Ramos (cell line): ENCODE data around the gene NPC1L1.

Source experiments
- in situ Hi-C: fragments of 300-500 bp; cut with MboI; formaldehyde crosslinking; loops from one replicate; pipeline ENCODE4 v1.14.3; 2022; ENCODE audit warnings: low sequenced_read_pairs; ENCODE audit not compliant: unreplicated experiment

Gene NPC1L1, protein sequence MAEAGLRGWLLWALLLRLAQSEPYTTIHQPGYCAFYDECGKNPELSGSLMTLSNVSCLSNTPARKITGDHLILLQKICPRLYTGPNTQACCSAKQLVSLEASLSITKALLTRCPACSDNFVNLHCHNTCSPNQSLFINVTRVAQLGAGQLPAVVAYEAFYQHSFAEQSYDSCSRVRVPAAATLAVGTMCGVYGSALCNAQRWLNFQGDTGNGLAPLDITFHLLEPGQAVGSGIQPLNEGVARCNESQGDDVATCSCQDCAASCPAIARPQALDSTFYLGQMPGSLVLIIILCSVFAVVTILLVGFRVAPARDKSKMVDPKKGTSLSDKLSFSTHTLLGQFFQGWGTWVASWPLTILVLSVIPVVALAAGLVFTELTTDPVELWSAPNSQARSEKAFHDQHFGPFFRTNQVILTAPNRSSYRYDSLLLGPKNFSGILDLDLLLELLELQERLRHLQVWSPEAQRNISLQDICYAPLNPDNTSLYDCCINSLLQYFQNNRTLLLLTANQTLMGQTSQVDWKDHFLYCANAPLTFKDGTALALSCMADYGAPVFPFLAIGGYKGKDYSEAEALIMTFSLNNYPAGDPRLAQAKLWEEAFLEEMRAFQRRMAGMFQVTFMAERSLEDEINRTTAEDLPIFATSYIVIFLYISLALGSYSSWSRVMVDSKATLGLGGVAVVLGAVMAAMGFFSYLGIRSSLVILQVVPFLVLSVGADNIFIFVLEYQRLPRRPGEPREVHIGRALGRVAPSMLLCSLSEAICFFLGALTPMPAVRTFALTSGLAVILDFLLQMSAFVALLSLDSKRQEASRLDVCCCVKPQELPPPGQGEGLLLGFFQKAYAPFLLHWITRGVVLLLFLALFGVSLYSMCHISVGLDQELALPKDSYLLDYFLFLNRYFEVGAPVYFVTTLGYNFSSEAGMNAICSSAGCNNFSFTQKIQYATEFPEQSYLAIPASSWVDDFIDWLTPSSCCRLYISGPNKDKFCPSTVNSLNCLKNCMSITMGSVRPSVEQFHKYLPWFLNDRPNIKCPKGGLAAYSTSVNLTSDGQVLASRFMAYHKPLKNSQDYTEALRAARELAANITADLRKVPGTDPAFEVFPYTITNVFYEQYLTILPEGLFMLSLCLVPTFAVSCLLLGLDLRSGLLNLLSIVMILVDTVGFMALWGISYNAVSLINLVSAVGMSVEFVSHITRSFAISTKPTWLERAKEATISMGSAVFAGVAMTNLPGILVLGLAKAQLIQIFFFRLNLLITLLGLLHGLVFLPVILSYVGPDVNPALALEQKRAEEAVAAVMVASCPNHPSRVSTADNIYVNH (N-terminal part only)

DNA sequence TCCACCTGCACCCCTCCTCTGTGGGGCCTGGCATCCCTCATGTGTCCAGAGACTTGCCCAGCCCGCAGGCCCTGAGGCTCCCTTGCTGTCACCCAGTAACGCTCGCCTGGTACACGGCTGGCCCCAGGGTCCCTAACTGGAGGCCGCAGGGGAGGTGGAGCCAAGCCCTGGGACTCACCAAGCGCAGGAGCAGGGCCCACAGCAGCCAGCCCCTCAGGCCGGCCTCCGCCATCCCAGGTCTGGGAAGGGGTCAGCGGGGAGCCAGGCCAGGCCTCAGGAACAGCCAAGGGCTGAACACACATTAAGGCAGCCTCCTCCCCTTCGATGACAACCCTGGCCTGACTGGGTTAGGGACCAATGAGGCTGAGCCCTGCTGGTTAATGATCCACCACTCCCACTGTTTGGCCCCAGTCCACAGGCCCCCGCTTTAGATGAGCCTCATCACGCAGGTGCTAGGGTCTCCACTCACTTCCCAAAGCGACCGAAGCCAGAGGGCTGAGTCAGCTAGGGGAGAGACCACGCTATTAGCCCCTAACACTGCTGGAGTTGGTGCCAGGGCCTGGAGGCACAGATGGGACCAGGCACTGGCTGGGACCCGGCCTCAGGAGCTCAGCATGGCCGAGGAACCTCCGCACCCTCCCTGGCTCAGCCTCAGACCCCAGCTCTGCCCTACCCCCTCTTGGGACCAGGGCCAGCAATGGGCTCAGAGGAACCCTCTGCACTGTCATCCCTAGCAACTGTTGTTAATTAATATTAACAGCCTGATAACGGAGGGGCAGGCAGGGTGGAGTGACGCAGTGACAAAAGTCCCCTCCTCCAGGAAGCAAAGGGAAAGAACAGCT, at the start of gene NPC1L1:
Gene NPC1L1 (minus strand): TSS at position 303 of the 842 bp plus-strand sequence. CDS start 71 bp downstream, at position 232.
- in situ Hi-C loops = no loop called here

DNA sequence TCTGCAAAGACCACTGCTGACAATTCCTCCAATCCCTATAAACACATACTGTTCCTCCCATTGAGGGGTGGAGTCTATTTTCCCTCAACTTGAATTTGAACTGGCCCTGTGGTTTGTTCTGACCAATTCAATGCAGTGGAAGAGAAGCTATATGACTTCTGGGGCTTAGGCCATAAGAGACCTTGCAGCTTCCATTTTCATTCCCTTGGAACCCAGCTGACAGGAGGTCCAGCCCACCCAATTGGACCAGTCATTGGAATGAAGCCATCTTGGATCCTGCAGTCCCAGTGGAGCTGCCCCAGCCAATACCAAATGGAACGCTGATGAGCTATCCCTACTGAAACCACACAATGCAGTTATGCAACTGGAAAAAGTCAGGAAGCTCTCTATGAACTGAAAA, 49.8 kb upstream of the NPC1L1 start:
- in situ Hi-C loops = loop anchor here (10.0 kb wide), 1 partner anchor 544 kb away; no protein-coding TSS in a partner anchor

DNA sequence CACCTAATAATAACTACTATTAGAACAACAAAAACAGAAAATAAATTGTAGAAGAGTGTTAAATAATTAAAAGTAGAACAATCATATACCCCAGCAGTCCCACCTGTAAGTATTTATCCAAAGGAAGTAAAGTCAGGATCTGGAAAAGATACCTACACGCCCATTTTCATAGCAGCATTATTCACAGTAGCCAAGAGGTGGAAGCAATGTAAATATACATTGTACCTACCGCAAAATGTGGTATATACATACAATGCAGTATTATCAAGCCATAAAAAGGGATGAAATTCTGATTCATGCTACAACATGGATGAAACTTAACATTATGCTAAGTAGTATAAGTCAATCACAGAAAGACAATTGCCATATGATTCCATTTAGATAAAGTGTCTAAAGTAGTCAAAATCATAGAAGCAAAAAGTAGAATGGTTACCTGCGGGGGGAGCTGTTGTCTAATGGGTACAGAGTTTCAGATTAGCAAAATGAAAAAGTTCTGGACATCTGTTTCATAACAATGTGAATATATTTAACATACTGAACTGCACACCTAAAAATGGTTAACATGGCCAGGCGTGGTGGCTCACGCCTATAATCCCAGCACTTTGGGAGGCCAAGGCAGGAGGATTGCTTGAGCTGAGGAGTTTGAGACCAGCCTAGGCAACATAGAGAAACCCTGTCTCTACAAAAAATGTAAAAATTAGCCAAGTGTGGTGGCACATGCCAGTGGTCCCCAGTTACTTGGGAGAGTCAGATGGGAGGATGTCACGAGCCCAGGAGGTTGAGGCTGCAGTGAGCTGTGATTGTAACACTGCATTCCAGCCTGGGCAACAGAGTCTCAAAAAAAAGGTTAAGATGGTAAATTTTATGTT, 46.9 kb upstream of the NPC1L1 start:
- in situ Hi-C loops = loop anchor here (5.0 to 10.0 kb wide), 2 partner anchors 259 to 337 kb away; partner anchors contain the start of gene H2AZ2

DNA sequence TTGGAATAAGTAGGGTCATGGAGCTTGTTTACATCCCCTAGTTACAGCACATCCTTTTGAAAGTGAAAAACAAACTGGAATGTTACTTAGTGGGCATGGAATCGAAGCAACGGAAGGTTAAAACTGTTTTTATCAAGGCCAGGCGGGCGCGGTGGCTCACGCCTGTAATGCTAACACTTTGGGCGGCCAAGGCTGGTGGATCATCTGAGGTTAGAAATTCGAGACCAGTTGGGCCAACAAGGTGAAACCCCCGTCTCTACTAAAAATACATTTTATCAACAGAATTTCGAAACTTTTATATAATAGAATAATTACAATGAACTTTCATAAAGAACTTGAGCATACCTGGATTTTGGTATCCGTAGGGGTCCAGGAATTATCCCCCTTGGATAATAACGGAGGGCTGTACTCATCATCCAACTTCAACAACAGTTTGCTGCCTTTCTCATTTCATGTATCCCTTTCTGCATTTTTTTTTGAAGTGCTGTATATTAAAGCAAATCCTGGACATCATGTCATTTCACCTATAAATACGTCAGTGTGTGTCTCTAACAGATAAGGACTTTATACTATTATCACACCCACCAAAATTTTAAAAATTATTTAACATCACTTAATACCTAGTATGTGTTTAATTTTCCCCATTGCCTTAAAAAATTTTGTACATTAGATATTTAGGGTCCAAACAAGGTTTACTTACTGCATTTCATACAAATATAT, 42.2 kb upstream of the NPC1L1 start:
- in situ Hi-C loops = loop anchor here (10.0 kb wide), 1 partner anchor 341 kb away; no protein-coding TSS in a partner anchor

DNA sequence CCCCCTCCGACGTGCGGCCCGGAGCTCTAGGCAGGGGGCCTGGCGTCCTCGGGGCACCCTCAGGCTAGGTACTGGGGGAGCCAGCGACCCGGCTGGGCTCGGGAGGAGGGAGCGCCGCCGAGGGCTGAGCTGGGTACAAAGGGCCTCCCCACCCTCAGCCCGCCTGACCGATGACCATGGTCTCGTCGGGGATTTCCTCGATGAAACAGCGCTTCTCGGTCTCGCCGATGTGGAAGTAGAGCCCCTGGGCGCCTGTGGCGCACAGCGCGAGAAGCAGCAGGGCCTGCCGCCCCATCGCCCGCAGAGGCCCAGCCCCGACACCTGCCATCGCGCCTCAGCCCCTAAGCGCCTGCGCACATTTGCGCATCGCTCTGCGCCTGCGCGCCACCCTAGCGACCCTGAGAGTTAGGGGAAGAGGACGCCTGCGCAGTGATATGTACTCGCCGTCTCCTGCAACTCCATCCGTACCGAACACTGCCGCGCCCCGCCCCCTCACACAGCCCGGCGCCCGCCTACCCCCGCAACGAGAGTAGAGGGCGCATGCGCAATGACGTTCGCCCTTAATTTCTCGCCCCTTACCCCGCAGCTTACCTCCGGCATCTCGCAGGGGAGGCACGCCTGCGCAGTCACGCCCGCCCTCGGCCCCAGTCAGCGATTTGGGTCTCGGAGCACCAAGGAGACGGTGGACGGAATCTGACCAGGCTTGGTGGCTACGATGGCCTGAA, 40.9 kb upstream of the NPC1L1 start, which contains the start of gene TMED4:
Gene TMED4 (minus strand): TSS at position 353 of the 725 bp plus-strand sequence. CDS start 25 bp downstream, at position 328.
- in situ Hi-C loops = loop anchor here (10.0 kb wide), 1 partner anchor 343 kb away; no protein-coding TSS in a partner anchor

DNA sequence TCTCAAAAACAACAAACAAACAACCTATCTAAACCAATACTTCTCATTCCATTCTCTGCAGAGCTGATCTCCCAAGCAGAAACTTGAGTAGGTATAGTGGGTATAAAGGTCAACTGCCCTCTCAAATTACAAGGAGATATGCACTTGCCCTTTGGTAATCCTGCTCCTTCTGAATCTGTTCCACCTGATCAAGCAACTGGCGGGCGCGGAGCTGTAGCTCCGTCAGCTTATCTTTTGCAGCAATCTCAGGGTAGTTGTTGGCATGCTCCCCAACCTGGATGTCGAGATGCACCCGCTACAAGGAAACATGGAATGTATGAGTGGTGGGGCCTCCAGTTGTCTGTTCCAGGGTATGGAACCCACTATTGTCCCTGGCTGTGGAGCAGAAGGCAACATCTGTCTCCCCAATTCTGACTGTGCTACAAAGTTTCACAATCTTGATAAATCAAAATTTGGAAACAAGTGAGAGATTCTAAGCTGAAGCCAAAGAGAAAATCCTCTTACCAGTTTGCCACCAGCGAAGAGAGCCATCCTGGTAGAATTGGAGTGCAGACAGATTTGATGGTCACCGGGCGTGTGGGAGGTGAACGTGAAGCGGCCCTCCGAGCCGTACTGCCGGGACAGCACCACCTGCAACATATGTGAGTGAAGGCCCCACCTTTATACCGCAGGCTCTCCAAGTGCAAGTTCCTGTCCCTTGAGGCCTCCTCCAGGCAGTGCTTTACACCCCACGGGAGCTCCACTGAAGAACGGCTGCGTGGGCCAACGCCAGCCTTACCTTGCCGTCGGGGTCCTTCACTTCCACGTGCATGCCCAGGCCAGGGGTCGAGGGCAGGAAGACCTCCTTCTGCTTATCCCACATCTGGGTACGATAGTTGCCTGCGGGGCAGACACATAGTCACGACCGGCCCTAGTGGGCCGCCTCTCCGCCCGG, 40.1 kb upstream of the NPC1L1 start:
- in situ Hi-C loops = loop anchor here (10.0 kb wide), 1 partner anchor 344 kb away; no protein-coding TSS in a partner anchor

DNA sequence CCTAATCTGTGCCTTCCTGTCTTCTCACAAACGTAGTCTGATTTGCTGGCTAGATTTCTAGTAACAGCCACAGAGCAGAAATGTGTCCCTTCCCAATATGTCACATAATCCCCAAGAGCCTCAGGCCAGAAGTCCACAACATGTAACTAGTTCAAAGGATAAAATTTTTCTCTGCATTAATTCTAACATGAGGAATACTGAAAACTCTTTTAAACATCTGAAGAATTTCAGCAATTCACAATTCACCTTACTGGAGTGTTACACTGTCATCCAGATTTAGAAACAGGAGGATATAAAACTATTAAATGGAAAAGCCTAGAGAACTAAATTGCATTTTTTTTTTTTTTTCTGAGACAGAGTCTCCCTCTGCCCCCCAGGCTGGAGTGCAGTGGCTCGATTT, 35.1 kb upstream of the NPC1L1 start:
- in situ Hi-C loops = no loop called here

DNA sequence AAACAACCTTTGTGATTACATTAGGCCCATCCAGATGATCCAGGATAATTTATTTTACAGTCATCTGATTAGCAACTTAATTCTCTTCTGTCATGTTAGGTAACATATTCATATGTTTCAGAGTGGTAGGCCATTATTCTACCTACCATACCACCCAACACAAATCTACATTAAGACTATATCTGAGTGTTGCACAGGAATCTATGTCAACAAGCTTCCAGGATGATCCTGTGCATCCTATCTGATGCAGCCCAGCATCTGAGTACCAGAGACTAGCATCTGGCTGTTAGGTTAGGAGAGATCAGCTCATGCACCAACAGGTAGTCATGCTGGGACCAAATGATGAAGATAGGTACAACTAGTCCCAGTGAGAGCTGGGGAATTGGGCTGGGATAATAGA, 33.9 kb upstream of the NPC1L1 start:
- in situ Hi-C loops = no loop called here

DNA sequence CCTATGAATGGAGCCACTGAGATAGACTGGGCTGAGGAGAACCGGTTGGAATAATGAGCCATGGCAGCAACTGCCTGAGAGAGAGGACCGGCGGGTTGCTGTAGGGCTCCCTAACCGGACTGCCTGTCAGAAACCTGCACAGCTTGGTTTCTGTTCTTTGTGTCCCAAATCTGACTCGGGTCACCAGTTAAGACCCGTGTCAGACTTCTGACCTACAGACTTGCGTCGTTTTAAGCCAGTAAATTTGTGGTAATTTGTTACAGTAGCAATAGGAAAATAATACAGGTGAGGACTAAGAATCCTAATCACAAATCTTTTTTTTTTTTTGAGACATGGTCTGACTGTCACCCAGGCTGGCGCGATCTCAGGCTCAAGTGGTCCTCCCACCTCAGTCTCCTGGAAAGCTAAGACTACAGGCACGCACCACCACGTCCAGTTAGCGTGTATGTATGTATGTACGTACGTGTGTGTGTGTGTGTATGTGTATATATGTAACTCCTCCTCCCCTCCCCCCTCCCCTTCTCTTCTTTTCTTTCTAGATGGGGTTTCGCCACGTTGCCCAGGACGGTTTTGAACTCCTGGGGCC, 33.2 kb upstream of the NPC1L1 start:
- in situ Hi-C loops = no loop called here

DNA sequence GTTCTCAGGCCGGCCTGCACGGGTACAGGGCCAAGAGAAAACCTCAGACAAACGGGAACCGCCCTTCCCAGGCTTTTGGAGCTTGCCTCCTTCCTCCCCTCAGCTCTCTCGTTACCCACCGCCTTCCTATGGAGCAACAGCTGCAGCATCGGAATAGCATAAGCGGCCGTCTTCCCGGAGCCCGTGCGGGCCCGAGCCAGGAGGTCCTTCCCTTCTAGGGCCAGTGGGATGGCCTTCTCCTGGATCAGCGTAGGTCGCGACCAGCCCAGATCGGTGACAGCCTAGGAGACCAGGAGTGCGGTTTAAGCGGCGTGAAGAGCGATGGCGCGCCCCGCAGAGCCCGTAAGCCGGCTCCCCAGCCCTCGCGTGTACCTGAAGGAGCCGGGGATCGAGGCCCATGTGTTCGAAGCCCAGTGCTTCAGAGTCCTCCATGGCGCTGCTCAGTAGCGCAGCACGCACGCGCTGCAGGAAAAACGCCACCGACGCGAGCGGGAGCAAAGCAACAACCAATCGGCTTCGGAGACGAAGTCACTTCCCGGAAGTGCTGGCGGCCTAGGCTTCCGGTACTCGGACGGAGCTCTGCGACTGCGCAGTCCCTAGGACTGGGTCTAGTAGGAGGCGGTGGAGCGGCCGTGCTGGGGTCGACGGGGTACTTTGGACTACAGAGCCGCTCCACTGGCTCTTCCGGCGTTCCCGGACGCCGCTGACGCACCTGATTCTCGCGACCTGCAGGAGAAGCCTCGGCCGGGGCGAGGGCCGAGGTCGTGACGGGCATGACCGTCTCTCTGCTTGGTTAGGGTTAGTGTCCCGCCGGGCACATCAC, 32.5 kb upstream of the NPC1L1 start, which contains the start of gene DDX56:
Gene DDX56 (minus strand): TSS at position 445 of the 823 bp plus-strand sequence. CDS start 13 bp downstream, at position 432.
- in situ Hi-C loops = no loop called here

DNA sequence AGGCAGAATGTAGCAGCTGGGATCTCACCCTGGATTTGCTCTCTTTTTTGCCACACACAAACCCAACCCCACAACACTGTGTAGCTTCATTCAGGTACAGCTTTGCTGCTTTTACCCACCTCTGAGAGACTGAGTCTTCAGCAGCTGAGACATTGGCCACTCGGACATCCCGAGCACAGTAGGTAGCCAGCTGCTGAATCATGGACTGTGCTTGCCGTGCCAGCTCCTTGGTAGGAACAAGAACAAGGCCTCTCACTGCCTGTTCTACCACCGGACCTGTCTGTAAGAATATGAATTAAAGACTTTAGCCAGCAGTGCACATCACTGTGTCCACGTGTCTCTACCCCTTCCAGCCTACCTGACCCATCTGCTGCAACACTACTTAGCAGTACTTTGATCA, 31.6 kb upstream of the NPC1L1 start:
- in situ Hi-C loops = no loop called here

DNA sequence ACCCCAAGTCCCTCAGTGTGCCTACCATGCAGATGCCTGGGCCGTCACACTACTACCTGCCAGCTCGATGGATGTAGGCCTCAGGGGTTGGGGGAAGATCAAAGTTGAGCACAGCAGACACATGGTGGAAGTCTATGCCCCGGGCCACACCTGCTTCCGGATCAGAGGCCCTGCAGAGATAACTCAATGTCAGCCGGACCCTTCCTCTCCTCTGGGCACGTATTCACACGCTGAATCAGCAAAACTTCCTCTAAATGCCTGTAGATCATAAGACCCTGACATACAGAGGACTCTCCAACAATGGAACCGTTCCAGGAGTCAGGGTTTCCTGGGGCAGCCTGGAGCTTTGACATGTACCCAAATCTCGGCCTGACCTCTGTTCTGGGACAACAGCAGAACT, 28.8 kb upstream of the NPC1L1 start:
- in situ Hi-C loops = no loop called here

DNA sequence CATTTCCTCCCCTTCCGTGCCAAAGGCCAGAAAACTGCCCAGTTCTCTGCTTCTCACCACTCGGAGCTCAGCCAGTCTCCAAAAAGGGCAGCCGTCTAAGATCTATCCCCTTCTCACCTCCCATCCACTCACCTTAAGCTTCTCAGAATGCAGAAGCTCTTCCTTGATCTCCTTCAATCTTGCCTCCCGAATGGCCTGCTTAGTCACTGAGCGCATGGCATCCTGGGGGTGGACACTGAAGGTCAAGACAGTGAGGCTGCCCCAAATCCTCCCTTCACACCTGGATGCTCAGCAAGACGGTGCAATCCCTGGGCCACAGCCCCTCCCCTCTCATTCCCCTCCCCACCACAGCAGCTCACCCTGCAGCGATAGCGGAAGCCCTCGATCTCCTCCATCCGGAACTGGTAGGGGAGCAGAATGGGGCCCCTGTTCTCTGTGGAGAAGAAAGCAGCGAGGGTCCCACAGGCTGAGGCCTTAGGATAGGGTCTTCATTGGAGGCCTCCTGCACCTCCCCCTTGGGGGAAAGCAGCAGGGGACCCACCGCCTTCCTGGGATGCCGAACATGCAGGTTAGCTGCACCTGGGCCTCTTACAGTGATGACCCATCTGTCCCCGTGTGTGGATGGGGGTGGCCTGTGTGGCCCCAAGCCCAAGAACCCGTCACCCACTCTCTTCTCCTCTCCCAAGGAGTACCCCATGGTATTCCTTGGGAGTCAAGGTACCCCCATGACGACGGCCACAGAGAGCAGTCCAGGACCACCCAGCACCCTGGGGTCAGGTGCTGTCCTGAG, 27.8 kb upstream of the NPC1L1 start:
- in situ Hi-C loops = no loop called here

DNA sequence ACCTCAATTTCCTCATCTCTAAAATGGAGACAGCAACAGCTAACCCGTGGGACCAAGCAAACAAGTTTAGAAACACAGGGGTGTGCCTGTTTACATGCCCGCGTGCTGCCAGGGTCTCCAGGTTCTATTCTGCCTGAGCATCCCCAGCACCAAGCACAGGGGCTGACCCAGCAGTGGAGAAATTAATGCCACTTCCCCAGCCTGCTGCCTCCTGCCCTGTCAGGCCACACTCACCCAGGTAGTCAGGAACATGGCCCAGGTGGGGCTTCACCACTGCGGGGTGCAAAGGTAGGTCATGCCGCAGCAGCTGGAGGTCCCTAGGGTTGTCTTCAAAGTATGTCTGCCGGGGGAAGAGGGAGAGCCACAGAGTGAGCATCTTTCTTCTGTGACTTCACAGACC, 26.8 kb upstream of the NPC1L1 start:
- in situ Hi-C loops = no loop called here
